ENCODE results near the gene PMFBP1.

Gene PMFBP1

DNA sequence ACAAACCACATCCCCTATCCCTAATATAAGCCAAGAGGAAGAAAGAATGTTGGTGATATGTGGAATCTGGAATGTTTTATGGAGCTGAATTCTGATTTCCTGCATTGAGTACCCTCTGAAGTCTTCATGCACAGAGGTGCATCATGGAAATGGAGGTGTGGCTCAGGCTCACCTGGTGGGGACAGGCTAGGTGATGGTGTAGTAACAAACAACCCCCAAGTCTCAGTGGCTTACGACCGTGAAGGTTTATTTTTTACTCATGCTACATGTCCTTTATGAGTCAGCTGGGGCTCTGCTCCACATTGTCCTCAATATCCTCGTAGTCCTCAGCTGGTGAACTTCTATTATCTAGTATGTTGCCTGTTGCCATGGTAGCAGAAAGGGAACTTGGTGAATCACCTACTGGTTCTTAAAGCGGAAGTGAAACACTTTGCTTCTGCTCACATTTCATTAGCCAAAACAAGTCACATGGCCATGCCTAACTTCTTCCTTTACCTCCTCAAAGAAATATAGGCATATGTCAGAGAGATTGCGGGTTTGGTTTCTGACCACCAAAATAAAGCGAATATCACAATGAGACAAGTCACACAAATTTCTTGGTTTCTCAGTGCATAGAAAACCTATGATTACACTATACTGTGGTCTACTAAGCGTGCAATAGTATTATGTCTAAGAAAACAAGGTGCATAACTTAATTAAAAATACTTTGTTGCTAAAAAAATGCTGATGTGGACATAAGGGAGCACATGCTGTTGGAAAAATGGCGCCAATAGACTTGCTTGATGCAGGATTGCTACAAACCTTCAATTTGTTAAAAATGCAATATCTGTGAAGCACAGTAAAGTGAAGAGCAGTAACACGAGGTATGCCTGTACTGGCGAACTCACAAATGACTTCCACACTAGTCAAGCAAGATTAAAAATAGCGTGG lies at the start of gene PMFBP1:
TSS of gene PMFBP1 (minus strand) at position 51 of the 930 bp plus-strand sequence. CDS start 947 bp downstream, outside the sequence.
- peak within 1 kb of the TSS; percentile 38; the same call in 1 of the 2 replicates for H3K4me2 ChIP-seq (ENCODE audit: low read length)
- H2AFZ ChIP-seq (ENCODE audit: low read length), result peak within 1 kb of the TSS; percentile 85
- H3K9me2 ChIP-seq (ENCODE audit: low read depth, low read length), result no peaks in the 10 kb centered on the region
- H3F3A ChIP-seq (ENCODE audit: insufficient read depth, low read length), result no peaks in the 10 kb centered on the region
- H3K9ac ChIP-seq (ENCODE audit: low read length), result no peak within 1 kb of the TSS
- H3K4me3 ChIP-seq (ENCODE audit: low read depth, low read length, poor library complexity, severe bottlenecking), result peak within 1 kb of the TSS; percentile 19
- H3K27ac ChIP-seq (ENCODE audit: low read depth, low read length, poor library complexity, severe bottlenecking), result no peak within 1 kb of the TSS
- H3K9me3 ChIP-seq (ENCODE audit: low read length), result no peaks in the 10 kb centered on the region; the same call in 1 of the 2 replicates
- H3K27me3 ChIP-seq (ENCODE audit: insufficient read depth, low read length), result peaks cover 3% of the 10 kb centered on the region
- no peaks in the 10 kb centered on the region for H4K20me1 ChIP-seq (ENCODE audit: insufficient read depth, low read length)
- H3K36me3 ChIP-seq (ENCODE audit: insufficient read depth, low read length), result no peaks in the 10 kb centered on the region
- no peaks in the 10 kb centered on the region for H3K79me2 ChIP-seq (ENCODE audit: insufficient read depth, low read length)
- peaks cover 9% of the 10 kb centered on the region for H3K4me1 ChIP-seq (ENCODE audit: insufficient read depth, low read length, severe bottlenecking)
- TF ChIP-seq CTCF (IDR thresholded peaks at IDR 0.05; ENCODE audit: low read length) (no peak), EZH2 (IDR thresholded peaks at IDR 0.05; ENCODE audit: borderline replicate concordance, low read length) (no peak)

GRCh38 chr16:72221630-72222024 lies 49.7 kb upstream of the PMFBP1 start:
- no peak overlapping the region for H3K9ac ChIP-seq (ENCODE audit: low read length)
- no peak for TF ChIP-seq EZH2 (IDR thresholded peaks at IDR 0.05; ENCODE audit: borderline replicate concordance, low read length)
- TF ChIP-seq CTCF (IDR thresholded peaks at IDR 0.05; ENCODE audit: low read length), result no peak

GRCh38 chr16:72220875-72221629 lies 49.1 kb upstream of the PMFBP1 start:
- no peaks in the 10 kb centered on the region for H4K20me1 ChIP-seq (ENCODE audit: insufficient read depth, low read length)
- no peaks in the 10 kb centered on the region for H3K9me3 ChIP-seq (ENCODE audit: low read length)
- H3K27ac ChIP-seq (ENCODE audit: low read depth, low read length, poor library complexity, severe bottlenecking), result no peak overlapping the region
- no peaks in the 10 kb centered on the region for H3F3A ChIP-seq (ENCODE audit: insufficient read depth, low read length)
- H3K9ac ChIP-seq (ENCODE audit: low read length), result no peak overlapping the region
- no peak overlapping the region for H3K4me3 ChIP-seq (ENCODE audit: low read depth, low read length, poor library complexity, severe bottlenecking)
- H2AFZ ChIP-seq (ENCODE audit: low read length), result no peak overlapping the region
- H3K4me1 ChIP-seq (ENCODE audit: insufficient read depth, low read length, severe bottlenecking), result no peaks in the 10 kb centered on the region
- H3K4me2 ChIP-seq (ENCODE audit: low read length), result no peak overlapping the region
- TF ChIP-seq EZH2 (IDR thresholded peaks at IDR 0.05; ENCODE audit: borderline replicate concordance, low read length) (no peak), CTCF (IDR thresholded peaks at IDR 0.05; ENCODE audit: low read length) (no peak)
- no peaks in the 10 kb centered on the region for H3K36me3 ChIP-seq (ENCODE audit: insufficient read depth, low read length)
- no peaks in the 10 kb centered on the region for H3K27me3 ChIP-seq (ENCODE audit: insufficient read depth, low read length)
- no peaks in the 10 kb centered on the region for H3K79me2 ChIP-seq (ENCODE audit: insufficient read depth, low read length)
- no peaks in the 10 kb centered on the region for H3K9me2 ChIP-seq (ENCODE audit: low read depth, low read length)

More at GRCh38 chr16:72221630-72222024, 49.7 kb upstream of the PMFBP1 start:
- no peaks in the 10 kb centered on the region for H3K4me1 ChIP-seq (ENCODE audit: insufficient read depth, low read length, severe bottlenecking)
- no peaks in the 10 kb centered on the region for H4K20me1 ChIP-seq (ENCODE audit: insufficient read depth, low read length)
- H3K9me2 ChIP-seq (ENCODE audit: low read depth, low read length), result no peaks in the 10 kb centered on the region
- no peak overlapping the region for H3K4me3 ChIP-seq (ENCODE audit: low read depth, low read length, poor library complexity, severe bottlenecking)
- no peaks in the 10 kb centered on the region for H3K9me3 ChIP-seq (ENCODE audit: low read length)
- no peak overlapping the region for H3K27ac ChIP-seq (ENCODE audit: low read depth, low read length, poor library complexity, severe bottlenecking)
- H3K36me3 ChIP-seq (ENCODE audit: insufficient read depth, low read length), result no peaks in the 10 kb centered on the region
- H3K4me2 ChIP-seq (ENCODE audit: low read length), result no peak overlapping the region
- no peaks in the 10 kb centered on the region for H3K79me2 ChIP-seq (ENCODE audit: insufficient read depth, low read length)
- no peaks in the 10 kb centered on the region for H3K27me3 ChIP-seq (ENCODE audit: insufficient read depth, low read length)
- no peak overlapping the region for H2AFZ ChIP-seq (ENCODE audit: low read length)
- no peaks in the 10 kb centered on the region for H3F3A ChIP-seq (ENCODE audit: insufficient read depth, low read length)
